ENCODE results near the gene LIPC. TPM values are rescaled to one million over a fixed set of nuclear protein-coding genes. Genes with fewer than 3 reads are reported as not detected.

Gene LIPC
- total RNA-seq, 1 experiment from 2014 or later, result not detected

GRCh38 chr15:58459045-58459444 is 27.3 kb downstream of the LIPC start:
- Histone ChIP-seq H3K27ac (ENCODE audit: low read depth, low read length, poor library complexity, severe bottlenecking) (no peak overlapping the region), H3K4me3 (ENCODE audit: low read depth, low read length, poor library complexity, severe bottlenecking) (no peak overlapping the region), H3K9me3 (ENCODE audit: low read depth, low read length, poor library complexity, severe bottlenecking) (no peaks in the 10 kb centered on the region), H3K27me3 (replicated peaks; ENCODE audit: insufficient read depth, low read depth, low read length, poor library complexity) (no peaks in the 10 kb centered on the region), H3K4me1 (ENCODE audit: insufficient read depth, low read length, poor library complexity, severe bottlenecking) (no peaks in the 10 kb centered on the region), H3K36me3 (ENCODE audit: insufficient read depth, low read length, poor library complexity, severe bottlenecking) (no peaks in the 10 kb centered on the region)
- TF ChIP-seq EZH2 (IDR thresholded peaks at IDR 0.05; ENCODE audit: borderline replicate concordance, low read depth, low read length, poor library complexity, severe bottlenecking), result no peak
- CTCF ChIA-PET, result no interaction called here
- BruUV-seq (replicated peaks), result no TSS peak
- intact Hi-C loops (cut with micrococcal nuclease; ENCODE audit: unreplicated experiment), result no loop called here
- no peak for DNase-seq (ENCODE audit: low spot score)
- POLR2A ChIA-PET (ENCODE audit: low non-redundant PET), result no interaction called here

GRCh38 chr15:58459560-58459959 is 27.8 kb downstream of the LIPC start:
- no TSS peak for BruUV-seq (replicated peaks)
- no peak overlapping the region for H3K4me3 ChIP-seq (ENCODE audit: low read depth, low read length, poor library complexity, severe bottlenecking)
- no peaks in the 10 kb centered on the region for H3K9me3 ChIP-seq (ENCODE audit: low read depth, low read length, poor library complexity, severe bottlenecking)
- no peaks in the 10 kb centered on the region for H3K4me1 ChIP-seq (ENCODE audit: insufficient read depth, low read length, poor library complexity, severe bottlenecking)
- H3K36me3 ChIP-seq (ENCODE audit: insufficient read depth, low read length, poor library complexity, severe bottlenecking), result no peaks in the 10 kb centered on the region
- intact Hi-C loops (cut with micrococcal nuclease; ENCODE audit: unreplicated experiment), result no loop called here
- DNase-seq (ENCODE audit: low spot score), result no peak
- CTCF ChIA-PET, result no interaction called here
- no peaks in the 10 kb centered on the region for H3K27me3 ChIP-seq (replicated peaks; ENCODE audit: insufficient read depth, low read depth, low read length, poor library complexity)
- TF ChIP-seq CTCF (conservative IDR thresholded peaks at IDR 0.05; ENCODE audit: low read depth, low read length) (no peak), EZH2 (IDR thresholded peaks at IDR 0.05; ENCODE audit: borderline replicate concordance, low read depth, low read length, poor library complexity, severe bottlenecking) (no peak)
- POLR2A ChIA-PET (ENCODE audit: low non-redundant PET), result no interaction called here
- no peak overlapping the region for H3K27ac ChIP-seq (ENCODE audit: low read depth, low read length, poor library complexity, severe bottlenecking)

DNA sequence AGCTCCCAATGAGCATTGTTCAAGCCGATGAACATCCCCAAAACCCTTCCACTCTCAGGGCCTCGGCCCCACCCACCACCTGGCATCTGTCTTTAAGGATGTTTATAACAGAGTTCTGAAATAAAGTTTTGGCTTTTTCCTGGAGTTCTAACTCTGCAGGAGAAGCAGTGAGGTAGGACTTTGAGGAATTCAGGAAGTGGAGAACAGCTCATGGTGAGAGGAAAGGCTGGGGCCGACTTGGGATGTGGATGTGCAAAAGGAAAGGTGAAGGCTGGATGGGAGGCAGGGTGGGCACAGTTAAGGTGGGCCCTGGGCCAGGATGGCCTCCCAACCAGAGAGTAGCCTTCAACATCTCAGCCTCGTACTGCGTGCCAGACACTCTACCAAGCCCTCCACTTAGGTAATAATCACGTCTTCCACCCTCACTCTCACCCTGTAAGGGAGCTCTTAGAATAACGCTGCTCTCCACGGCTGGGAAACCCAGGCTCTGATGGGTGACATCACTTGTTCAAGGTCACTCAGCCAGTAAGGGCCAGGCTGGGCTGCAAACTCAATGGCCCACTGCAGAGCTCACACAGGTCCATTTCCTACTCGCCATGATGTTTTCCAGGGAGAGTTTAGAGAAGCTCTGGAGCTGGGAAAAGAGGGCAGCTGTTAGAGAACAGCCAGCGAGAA is 28.5 kb downstream of the LIPC start:
- POLR2A ChIA-PET (ENCODE audit: low non-redundant PET), result no interaction called here
- CTCF ChIA-PET, result no interaction called here
- intact Hi-C loops (cut with micrococcal nuclease; ENCODE audit: unreplicated experiment), result no loop called here

More for the DNA sequence above, 28.5 kb downstream of the LIPC start:
- BruUV-seq (replicated peaks), result no TSS peak
- H3K4me1 ChIP-seq (ENCODE audit: insufficient read depth, low read length, poor library complexity, severe bottlenecking), result no peaks in the 10 kb centered on the region
- H3K27me3 ChIP-seq (replicated peaks; ENCODE audit: insufficient read depth, low read depth, low read length, poor library complexity), result no peaks in the 10 kb centered on the region
- DNase-seq (ENCODE audit: low spot score), result no peak
- no peak overlapping the region for H3K27ac ChIP-seq (ENCODE audit: low read depth, low read length, poor library complexity, severe bottlenecking)
- no peaks in the 10 kb centered on the region for H3K9me3 ChIP-seq (ENCODE audit: low read depth, low read length, poor library complexity, severe bottlenecking)
- TF ChIP-seq CTCF (conservative IDR thresholded peaks at IDR 0.05; ENCODE audit: low read depth, low read length) (no peak), EZH2 (IDR thresholded peaks at IDR 0.05; ENCODE audit: borderline replicate concordance, low read depth, low read length, poor library complexity, severe bottlenecking) (no peak)
- no peak overlapping the region for H3K4me3 ChIP-seq (ENCODE audit: low read depth, low read length, poor library complexity, severe bottlenecking)
- no peaks in the 10 kb centered on the region for H3K36me3 ChIP-seq (ENCODE audit: insufficient read depth, low read length, poor library complexity, severe bottlenecking)

Data from A673 (cell line).